Stimulated activated CD4-positive, alpha-beta T cell treated with anti-CD3 and anti-CD28 coated beads, Interleukin-4, amount 100 ng/mL, for 1 hour (primary cell): ENCODE measurements around the gene GSG1L.
"Not testable (repeated sequence)": the region's sequence is repeated elsewhere in the genome, so short reads cannot be mapped to it uniquely, and the experiment has no call there.

ENCODE experiments used
- DNase-seq: peaks from one replicate; pipeline ENCODE4 v3.0.0-alpha.2; 2020

The GSG1L gene

GRCh38 chr16:27880287-27880686 lies 183.2 kb downstream of the GSG1L start:
- no peak for DNase-seq

- no peak for DNase-seq
Observed at GRCh38 chr16:27879601-27880247, 183.8 kb downstream of the GSG1L start.

- DNase-seq: not testable (repeated sequence)
Observed at GRCh38 chr16:27872627-27873026, 190.9 kb downstream of the GSG1L start.

DNA sequence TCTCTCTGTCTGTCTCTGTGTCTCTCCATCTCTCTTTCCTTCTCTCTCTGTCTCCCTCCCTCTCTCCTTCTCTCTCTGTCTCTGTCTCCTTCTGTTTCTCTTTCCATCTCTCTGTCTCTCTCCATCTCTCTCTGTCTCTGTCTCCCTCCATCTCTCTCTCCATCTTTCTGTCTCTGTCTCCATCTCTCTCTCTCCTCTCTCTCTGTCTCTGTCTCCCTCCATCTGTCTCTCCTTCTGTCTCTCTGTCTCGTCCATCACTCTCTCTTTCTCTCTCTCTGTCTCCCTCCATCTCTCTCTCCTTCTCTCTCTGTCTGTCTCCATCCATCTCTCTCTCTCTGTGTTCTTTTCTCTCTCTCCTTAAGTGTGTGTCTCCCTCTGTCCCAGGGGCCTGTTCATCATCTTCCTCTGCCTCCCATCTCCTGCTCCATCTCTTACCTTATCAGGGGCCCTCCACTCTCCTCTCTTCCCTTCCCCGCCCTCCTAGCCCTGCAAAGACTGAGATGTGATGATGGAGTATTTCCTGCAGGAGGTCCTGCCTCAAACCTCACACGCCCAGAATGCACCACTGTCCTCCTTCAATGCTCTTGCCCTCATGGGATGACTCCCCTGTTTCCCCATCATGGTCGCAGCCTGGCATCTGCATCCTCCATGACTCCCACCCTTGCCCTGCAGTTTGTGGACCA lies 193.3 kb downstream of the GSG1L start:
- no peak for DNase-seq

DNA sequence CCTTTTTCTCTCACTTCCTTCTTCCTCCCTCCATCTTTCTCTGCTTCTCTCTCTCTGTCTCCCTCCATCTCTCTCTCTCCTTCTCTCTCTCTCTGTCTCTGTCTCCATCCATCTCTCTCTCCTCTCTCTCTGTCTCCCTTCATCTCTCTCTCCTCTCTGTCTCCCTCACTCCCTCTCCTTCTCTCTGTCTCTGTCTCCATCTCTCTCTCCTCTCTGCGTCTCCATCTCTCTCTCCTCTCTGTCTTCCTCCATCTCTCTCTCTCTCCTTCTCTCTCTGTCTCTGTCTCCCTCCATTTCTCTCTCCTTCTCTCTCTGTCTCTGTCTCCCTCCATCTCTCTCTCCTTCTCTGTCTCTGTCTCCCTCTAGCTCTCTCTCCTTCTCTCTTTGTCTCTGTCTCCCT lies 194.1 kb downstream of the GSG1L start:
- DNase-seq: no peak

GRCh38 chr16:27868180-27868579 lies 195.3 kb downstream of the GSG1L start:
- DNase-seq: no peak

DNA sequence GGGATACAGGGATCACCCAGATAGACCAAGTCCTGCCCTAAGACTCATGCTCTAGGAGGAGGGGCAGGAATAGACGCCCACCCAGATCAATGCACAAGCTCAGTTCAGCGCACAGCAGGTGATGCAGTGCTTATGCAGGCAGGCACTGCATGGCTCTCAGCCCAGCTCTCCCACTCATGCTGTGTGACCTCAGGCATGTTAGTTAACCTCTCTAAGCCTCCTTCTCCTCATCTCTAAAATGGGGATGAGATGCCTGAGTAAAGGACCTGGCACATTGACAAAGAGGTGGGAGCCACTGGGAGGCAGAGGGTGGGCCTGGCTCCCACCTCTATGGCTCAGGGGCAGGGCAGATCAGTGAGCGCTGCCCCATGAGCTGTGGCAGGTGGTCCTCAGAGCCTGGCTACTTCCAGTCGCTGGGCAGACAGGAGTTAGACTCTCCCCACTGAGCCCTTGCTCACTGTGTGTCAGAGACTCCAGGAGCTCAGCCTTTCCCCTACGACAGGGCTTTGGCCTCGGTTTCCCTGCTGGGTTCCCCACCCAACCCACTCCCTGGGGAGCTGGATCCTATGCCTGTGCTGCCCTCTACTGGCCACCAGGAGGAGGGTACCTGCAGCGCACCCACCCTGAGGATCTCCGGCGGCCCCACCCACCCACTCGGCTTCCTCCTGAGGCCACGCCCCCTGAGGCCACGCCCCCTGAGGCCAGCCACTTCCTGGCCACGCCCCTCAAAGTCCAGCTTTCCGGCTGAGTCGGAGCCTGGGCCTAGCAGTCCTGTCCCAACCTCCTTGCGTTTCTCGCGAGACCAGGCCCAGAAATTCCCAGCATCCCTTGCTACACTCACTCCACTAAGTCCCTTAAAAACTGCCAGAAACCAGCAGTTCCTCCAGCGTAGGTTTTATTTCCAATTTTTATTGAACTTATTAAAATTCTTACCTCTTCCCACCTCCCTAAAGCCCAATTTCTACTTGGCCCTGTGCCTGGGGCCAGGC lies 196.1 kb downstream of the GSG1L start:
- peak; percentile 40 for DNase-seq

- DNase-seq: no peak
Observed at GRCh38 chr16:27863377-27863776, 200.1 kb downstream of the GSG1L start.

GRCh38 chr16:27862953-27863352 lies 200.6 kb downstream of the GSG1L start:
- DNase-seq: no peak

GRCh38 chr16:27860091-27860490 lies 203.4 kb downstream of the GSG1L start:
- no peak for DNase-seq

- DNase-seq: no peak
Observed at GRCh38 chr16:27859020-27859419, 204.5 kb downstream of the GSG1L start.

DNA sequence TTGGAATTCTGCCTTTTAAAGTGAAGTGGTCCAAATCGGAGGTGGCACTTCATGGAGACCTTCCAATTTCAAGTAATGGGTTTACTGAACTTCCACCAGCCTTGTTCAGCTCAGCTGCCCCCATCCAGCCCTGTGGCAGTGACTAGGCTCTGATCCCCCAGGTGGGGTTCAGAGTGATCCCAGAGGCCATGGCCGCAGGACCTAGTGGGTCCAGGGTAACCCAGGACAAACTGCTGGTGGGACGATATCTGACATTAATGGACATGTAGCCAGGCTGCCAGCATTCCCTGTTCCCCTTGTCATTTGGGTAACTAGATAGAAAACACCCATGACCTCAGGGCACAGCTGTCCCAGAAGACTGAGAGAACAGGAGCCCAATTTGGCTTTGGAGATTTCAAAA lies 209.9 kb downstream of the GSG1L start:
- DNase-seq: no peak

- no peak for DNase-seq
Observed at GRCh38 chr16:27853101-27853500, 210.4 kb downstream of the GSG1L start.

GRCh38 chr16:27852681-27853080 lies 210.8 kb downstream of the GSG1L start:
- DNase-seq: no peak

GRCh38 chr16:27852116-27852515 lies 211.4 kb downstream of the GSG1L start:
- DNase-seq: no peak

DNA sequence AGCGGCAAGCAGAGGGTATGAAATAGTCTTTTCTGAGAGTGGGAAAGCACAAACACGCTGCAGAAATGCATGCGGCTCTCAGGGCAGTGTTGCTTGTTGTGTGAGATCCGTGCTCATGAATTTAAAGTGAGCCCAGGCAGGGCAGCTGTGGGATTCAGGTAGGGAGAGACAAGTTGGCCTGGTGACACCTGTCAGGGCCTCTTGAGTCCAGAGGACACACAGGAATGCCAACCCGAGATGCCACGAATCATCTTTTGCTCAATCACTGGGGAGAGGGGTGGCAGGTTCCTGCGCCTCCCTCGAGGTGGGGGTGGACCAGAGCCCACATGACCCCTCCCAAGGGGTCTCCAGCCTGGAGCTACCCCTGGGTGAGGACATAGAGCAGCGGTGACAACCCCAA lies 211.9 kb downstream of the GSG1L start:
- no peak for DNase-seq

- no peak for DNase-seq
Observed at GRCh38 chr16:27849621-27850020, 213.9 kb downstream of the GSG1L start.

DNA sequence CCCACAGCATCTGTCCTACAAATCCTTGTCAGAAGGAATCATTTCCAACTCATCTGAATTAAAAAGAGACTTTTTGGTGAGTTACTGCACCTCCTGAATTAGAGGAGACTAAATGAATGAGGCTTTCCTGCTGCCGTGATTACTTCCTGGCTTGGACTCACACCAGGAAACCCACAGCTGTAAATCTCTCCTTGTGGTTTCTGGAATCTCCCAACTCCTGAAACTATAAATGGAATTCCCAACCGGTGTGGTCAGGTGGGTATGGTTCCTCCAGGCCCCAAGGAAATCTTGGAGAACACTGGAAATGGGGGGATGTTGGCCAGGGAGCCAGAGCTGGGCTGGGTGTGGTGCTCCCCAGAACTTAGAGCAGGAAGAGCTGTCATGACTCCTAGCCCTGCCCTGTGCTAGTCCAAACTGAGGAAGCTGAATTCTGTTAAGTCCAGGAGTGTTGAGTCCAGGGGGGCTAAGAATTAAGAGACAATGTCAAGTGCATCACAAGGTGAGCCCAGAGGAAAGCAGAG lies 216.4 kb downstream of the GSG1L start:
- DNase-seq: no peak

DNA sequence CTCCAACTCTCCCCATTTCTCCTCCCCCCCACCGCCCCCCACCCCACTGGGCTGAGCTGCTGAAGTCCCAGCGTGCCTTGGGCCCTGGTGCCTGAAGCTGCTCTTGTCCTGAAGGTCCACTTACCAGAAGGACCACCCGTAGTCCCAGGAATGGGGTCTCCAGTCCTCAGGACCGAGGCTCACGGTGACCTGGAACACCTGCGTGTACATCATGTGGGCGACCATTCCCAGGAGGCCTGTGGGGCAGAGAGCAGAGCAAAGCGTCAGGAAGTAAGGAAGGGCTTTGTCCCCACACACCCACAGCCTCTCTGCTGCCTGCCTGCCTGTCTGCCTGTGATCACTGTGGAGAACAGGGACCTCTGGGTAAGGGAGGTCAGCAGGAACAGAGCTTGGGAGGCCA lies 218.7 kb downstream of the GSG1L start:
- no peak for DNase-seq

DNA sequence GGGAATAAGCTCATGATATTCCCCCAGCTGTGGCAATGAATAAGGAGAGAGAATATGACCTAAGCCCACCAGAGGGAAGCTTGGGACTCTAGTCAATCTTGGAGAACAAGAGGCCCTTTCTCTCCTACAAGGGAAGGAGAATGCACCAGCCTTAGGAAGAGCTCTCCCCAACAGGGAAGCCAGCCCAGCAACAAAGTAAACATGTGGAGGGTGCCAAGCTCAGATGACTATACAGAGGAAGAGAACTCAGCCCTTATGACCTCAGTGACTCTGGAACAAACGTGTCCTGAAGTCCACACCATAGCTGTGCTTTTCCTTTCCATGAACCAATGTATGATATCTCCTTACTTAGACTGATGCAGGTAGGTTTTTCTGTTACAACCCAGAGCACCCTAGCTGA lies 219.7 kb downstream of the GSG1L start:
- no peak for DNase-seq

GRCh38 chr16:27841911-27842310 lies 221.6 kb downstream of the GSG1L start:
- no peak for DNase-seq

GRCh38 chr16:27841061-27841801 lies 222.3 kb downstream of the GSG1L start:
- DNase-seq: no peak
